Globus pallidus (tissue), 1 donor: ENCODE data around the gene JAZF1.
A peak's percentile ranks its signal among the peaks of the same experiment; 100 is the strongest.

ENCODE experiments used
- DNase-seq: peaks from one replicate; pipeline ENCODE4 v3.0.0-alpha.2; 2015; ENCODE audit warnings: low spot score

JAZF1 gene

GRCh38 chr7:28165961-28166955, 14.3 kb downstream of the JAZF1 start:
- no peak for DNase-seq

DNA sequence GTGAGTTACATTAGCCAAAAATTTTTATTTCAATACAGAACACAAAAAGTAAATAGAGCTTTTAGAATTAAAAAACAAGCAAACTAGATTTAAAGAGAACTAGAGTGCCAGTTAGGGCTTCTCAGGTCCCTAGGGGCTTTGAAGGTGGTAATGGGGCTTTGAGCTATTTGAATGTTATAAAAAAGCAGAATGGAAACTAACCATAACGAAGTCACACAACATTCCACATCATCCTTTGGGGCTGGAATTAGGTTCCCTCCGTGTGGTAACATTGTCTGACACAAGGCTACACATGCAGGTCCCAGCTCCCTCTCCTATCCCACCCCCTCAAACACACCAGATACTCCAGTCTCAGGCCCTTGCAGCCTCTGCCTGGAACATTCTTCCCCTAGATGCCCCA, 15.3 kb downstream of the JAZF1 start:
- DNase-seq: no peak

DNA sequence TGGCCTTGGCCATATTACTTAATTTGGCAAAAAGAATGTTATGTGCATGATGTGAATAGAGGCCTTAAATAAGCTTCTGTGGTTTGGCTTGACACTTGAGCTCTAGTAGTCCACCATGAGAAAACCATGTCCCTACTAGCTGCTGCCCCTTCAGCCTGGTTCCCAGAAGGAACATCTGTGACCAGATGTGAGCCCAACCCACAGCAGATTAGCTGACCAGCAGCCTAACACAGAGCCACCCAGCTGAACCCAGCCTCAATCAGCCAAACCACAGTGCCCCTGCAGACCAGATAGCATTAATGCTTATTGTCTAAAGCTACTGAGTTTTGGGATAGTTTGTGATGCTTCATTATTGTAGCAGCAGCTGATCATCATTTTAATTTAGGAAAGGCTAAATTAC, 16.6 kb downstream of the JAZF1 start:
- no peak for DNase-seq

DNA sequence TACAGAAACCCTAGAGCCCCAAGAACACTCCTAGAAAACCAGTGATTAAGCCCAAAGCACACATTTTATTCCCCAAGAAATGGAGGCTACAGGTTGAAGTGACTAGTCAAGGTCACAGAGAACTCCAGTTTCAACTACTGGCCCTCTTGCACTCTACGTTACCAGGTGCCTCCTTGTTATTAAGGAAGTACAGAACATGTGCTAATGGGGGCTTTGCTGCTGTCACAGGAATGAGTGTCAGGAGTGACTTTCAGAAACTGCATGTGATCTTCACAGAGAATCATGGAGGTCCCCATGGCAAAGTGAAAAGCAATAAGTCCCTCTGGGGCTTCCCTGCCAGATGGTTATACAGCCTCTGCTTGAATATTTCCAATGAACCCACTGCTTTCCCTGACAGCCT, 19.3 kb downstream of the JAZF1 start:
- no peak for DNase-seq

GRCh38 chr7:28160551-28160991, 20.0 kb downstream of the JAZF1 start:
- no peak for DNase-seq

DNA sequence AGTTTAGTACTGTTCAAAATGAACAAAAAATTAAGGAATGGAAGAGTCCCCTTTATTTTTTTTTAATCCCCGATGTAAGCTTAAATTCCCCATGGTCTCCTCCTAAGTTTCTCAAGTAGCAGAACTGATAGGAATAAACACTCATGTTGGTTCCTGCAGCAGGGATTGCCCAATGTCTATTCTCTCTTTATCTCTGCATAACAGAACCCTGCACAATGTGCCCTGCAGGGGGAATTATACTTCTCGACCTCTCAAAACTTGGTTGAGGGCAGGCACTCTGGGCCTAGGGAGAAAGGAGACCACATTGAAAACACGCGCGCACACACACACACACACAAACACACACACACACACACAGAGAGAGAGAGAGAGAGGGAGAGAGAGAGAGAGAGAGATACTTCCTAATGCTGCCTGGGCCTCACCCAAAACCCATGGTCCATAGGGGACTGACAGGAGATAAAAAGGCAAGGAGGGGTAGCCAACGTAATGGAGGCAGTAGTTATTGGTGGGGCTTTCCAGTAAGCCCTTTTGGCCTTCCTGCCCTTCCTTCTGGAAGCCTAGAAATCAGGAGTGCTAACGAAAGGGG, 22.7 kb downstream of the JAZF1 start:
- no peak for DNase-seq

DNA sequence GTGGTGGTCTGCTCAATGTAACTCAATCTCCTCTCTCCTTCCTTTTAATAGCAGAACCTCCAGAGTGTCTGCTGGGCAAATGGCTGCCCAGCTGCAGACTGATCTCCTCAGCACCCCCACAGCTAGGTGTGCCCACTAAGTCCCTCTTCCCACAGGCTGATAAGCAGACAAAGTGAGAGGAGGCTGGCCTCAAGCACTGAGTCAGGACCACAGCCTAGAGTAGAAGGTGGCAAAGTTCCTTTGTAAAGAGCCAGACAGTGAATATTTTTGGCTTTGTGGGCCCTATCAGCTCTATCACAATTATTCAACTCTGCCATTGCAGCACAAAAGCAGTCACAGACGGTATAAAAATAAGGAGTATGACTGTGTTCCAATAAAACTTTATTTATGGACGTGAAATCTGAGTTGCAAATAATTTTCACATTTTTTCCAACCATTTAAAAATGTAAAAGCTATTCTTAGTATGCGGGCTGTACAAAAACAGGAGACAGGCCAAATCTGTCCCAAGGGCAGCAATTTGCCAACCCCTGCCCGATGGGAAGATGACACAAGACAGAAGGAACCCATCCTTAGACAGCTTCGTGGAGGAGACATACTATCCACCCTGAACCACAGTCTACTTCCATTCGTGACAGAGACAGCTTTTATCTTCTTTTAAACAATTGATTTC, 23.4 kb downstream of the JAZF1 start:
- no peak for DNase-seq

DNA sequence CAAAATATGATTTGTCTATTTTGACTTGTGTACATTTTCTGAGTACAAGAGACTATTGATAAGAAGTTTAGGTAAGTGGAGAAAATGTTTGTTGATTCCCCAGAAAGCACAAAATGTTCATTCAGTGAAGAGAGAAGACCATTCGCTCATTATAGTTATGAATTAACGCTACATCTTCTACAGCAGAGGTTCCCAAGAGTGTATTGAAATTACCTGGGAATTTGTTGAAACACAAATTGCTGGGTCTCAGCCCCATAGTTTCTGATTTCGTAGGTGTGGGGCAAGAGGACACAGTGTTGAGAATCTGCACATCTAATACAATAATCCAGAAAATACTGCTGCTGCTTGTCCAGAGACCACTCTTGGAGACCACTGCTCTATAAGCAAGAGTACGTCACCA, 24.2 kb downstream of the JAZF1 start:
- DNase-seq: no peak

DNA sequence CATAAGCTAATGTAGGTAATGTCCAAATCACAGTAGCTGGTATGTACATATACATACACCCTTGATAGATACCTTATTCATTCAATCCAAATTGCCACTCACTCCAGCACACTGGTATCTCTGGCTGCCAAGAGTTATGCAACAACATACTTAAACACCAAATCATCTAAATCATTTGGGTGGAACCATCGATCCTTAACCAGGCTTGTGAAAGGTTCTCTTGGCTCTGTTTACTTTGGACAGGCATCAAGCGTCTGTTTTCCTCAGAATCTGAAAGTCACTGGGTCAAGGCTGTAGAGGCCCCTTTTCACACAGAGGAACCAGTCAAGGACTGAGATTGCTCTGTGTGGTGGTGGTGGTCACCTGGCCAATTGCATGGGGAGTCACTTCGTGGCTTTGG, 24.6 kb downstream of the JAZF1 start:
- no peak for DNase-seq

- peak; percentile 51 for DNase-seq
Measured at GRCh38 chr7:28155019-28155660, 25.5 kb downstream of the JAZF1 start.

DNA sequence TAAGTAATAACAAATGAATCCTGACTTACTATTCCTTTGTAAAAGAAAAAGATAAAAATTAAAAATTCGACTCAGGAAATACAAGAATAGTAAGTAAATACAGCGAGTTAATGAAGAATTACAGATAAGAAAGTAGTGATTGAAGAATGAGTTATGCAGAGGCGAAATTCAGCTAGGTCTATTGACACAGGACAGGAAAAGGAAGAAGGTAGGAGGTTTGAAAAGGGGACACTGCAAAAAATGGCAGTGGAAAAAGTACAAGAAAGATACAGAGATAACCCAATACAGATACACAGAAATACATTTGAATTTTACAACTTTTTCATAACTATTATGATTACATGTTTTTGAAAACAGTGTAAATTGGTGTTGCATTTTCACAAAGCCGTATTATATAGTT, 28.0 kb downstream of the JAZF1 start:
- no peak for DNase-seq

DNA sequence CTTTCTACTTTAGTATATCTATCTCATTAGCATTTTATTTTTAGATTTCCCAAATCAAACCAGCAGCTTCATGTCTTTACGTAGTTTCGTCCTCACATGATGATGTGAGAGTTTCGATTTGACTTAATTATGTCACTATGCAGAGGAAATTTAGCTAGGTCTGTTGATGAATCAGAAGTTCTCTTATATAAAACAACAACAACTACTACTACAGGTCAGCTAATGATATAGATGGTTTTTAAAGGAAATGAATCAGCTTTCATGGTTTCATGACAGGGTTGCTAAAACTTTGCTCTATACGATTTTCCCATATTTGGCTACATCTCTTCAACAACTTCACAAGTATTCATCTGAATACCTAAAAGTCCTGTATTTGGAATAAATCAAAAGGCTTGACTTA, 28.6 kb downstream of the JAZF1 start:
- DNase-seq: no peak

- no peak for DNase-seq
Measured at GRCh38 chr7:28149291-28150101, 31.1 kb downstream of the JAZF1 start.

DNA sequence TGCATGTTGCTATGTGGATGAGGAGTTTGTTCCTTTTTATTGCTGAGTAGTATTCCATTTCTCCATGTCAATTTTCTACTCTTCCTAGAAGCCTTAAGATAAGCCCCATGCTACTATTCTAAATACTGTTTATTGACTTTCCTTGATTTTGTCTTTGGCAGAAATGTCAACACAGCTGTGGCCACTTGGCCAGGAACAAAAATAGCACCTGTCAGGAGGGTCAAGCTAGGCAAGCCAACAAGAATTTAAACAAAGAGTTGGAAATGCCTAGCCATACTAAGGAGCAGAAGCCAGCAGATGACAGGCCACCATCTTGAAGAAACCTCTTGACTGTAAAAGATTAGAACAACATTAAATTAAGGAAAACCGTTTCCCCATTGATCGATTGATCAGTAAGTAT, 34.7 kb downstream of the JAZF1 start:
- no peak for DNase-seq

- no peak for DNase-seq
Measured at GRCh38 chr7:28145090-28145626, 35.4 kb downstream of the JAZF1 start.

- peak; percentile 78 for DNase-seq
Measured at GRCh38 chr7:28144266-28144665, 36.3 kb downstream of the JAZF1 start.

GRCh38 chr7:28142650-28143049, 37.9 kb downstream of the JAZF1 start:
- DNase-seq: peak; percentile 87

GRCh38 chr7:28140979-28141378, 39.6 kb downstream of the JAZF1 start:
- DNase-seq: no peak

- DNase-seq: no peak
Measured at GRCh38 chr7:28138837-28139236, 41.8 kb downstream of the JAZF1 start.

DNA sequence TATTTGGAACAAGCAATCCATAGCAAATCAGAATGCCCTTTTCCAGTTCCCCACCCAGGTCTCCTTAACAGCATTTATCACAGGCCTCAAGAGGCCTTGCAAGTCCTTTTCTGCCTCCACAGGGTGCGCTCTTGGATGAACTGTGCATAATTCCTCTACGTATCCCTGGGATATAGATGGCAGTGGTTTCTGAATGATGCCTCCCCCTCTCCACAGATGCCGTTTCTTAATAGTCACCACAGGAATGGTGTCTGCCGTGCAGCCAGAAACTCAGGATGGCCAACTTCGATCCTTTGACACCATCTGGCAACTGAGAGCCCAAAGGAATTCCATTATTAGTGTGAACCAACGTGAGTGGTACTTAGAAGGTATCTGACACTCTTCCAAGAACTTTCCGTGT, 43.1 kb downstream of the JAZF1 start:
- DNase-seq: no peak

DNA sequence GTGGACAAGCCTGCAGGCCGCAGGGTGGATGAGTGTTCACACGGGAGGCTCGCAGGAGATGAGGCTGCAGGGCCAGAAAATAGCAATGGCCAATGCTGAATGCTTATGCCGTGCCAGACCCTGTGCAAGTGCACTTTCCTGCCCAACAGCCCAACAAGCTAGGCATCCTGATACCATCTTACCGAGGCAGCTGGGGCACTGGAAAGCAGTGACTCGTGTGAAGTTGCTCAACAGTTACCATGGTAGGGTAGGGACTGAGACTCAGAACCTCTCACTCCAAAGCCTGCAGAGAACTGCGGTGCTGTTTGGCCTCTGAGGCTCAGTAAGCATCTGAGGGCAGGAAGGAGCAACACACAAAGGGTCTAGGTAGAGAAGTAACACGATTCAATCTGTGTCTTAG, 43.7 kb downstream of the JAZF1 start:
- no peak for DNase-seq
